Activated naive CD4-positive, alpha-beta T cell treated with anti-CD3 and anti-CD28 coated beads for 36 hours (primary cell): ENCODE results near the gene TMEM144. TPM values are rescaled to one million over a fixed set of nuclear protein-coding genes. Genes with fewer than 3 reads are reported as not detected.
A peak's percentile ranks its signal among the peaks of the same experiment; 100 is the strongest.

Experiments
- CTCF ChIA-PET: fragments of 350-600 bp; sonication (Branson Sonifier 250); formaldehyde crosslinking; loops from one replicate; lab custom pipeline; 2021; ENCODE audit warnings: antibody characterized with exemption; lab: Charles Lee
- DNase-seq: peaks from one replicate; pipeline ENCODE4 v3.0.0-alpha.2; 2020
- H3K27ac Mint-ChIP-seq: one replicate; pipeline ENCODE4 v1.8.0; 2021; ENCODE audit warnings: mild to moderate bottlenecking, mixed read lengths
- H3K27me3 Mint-ChIP-seq: one replicate; pipeline ENCODE4 v1.8.0; 2021; ENCODE audit warnings: low read depth, mixed read lengths
- H3K36me3 Mint-ChIP-seq: one replicate; pipeline ENCODE4 v1.8.0; 2021; ENCODE audit warnings: low read depth, mixed read lengths
- H3K4me1 Mint-ChIP-seq: one replicate; pipeline ENCODE4 v1.8.0; 2021; ENCODE audit warnings: low read depth, mixed read lengths
- H3K4me3 Mint-ChIP-seq: one replicate; pipeline ENCODE4 v1.8.0; 2021; ENCODE audit warnings: mild to moderate bottlenecking, moderate library complexity, mixed read lengths
- H3K9me3 Mint-ChIP-seq: one replicate; pipeline ENCODE4 v1.8.0; 2021; ENCODE audit warnings: mixed read lengths
- intact Hi-C: fragments of 100-400 bp; cut with micrococcal nuclease; formaldehyde crosslinking; loops from one replicate; pipeline ENCODE4 v1.15.1; 2023
- total RNA-seq, 2 experiments: library from RNA; stranded (reverse); gene quantifications; one replicate each; pipeline ENCODE4 v1.2.3, GENCODE V29; 2021

Gene TMEM144
- total RNA-seq, 2 experiments from 2014 or later = 0.31 TPM; not detected in 1

- no peaks in the 10 kb centered on the region for H3K9me3 Mint-ChIP-seq
- intact Hi-C loops = no loop called here
- peaks cover 10% of the 10 kb centered on the region for H3K27me3 Mint-ChIP-seq
- CTCF ChIA-PET = interaction anchor here (0.6 to 1.9 kb wide), 4 partner anchors 10 to 60 kb away, joined by 3 to 5 read pairs (median 4); no protein-coding TSS in a partner anchor
- H3K4me3 Mint-ChIP-seq = no peak overlapping the region
- no peak overlapping the region for H3K27ac Mint-ChIP-seq
- H3K36me3 Mint-ChIP-seq = no peaks in the 10 kb centered on the region
- no peak for DNase-seq
- H3K4me1 Mint-ChIP-seq = no peaks in the 10 kb centered on the region
These were observed 15.0 kb upstream of the TMEM144 start for GRCh38 chr4:158195297-158195696.

DNA sequence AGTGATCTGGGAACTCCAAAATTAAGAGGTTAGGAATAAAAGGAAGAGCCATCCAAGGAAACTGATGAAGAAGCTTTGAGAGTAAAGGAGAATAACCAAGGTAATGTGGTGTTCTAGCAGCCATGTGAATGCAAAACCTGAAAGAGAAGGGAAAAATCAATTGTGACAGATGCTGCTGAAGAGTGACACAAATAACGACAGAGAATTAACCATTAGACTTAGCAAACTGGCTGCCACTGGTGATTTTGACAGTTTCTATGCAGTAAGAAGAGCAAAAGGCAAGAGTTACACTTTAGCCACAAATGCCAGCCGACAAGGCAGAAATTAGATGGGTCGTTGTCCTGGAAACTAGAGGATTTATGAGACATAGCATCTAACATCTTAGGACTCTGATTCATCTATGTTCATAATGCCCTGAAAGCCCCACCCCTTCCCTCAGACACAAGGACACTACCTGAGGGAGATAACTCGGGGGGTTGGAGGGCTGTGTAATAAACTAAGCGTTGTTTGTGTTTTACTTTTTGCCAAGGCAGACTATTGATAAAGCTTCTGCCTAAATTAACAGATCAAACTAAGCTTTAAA lies 13.0 kb upstream of the TMEM144 start:
- CTCF ChIA-PET = no interaction called here

DNA sequence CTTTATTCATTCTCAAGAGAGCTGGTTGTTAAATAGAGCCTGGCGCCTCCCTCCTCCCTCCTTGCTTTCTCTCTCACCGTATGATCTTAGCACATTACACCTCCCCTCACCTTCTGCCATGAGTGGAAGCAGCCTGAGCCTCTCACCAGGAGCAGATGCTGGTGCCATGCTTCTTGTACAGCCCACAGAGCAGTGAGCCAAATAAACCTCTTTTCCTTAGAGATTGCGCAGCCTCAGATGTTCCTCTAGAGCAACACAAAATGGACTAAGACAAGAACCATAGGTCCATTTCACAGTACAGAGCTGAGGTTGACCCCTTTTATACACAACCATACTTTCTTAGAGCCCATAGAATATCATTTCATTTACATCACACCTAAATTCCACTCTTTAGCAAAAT lies 10.1 kb upstream of the TMEM144 start:
- DNase-seq = no peak
- H3K27me3 Mint-ChIP-seq = peaks cover 3% of the 10 kb centered on the region
- H3K27ac Mint-ChIP-seq = no peak overlapping the region
- H3K4me1 Mint-ChIP-seq = no peaks in the 10 kb centered on the region
- no peak overlapping the region for H3K4me3 Mint-ChIP-seq
- H3K9me3 Mint-ChIP-seq = no peaks in the 10 kb centered on the region
- CTCF ChIA-PET = interaction anchor here (0.6 kb wide), 1 partner anchor 1724 kb away, joined by 3 read pairs; no protein-coding TSS in a partner anchor
- intact Hi-C loops = no loop called here
- no peaks in the 10 kb centered on the region for H3K36me3 Mint-ChIP-seq

More for the DNA sequence above, 13.0 kb upstream of the TMEM144 start:
- Mint-ChIP-seq H3K36me3 (no peaks in the 10 kb centered on the region), H3K27ac (no peak overlapping the region), H3K4me1 (no peaks in the 10 kb centered on the region), H3K27me3 (peaks cover 10% of the 10 kb centered on the region), H3K4me3 (no peak overlapping the region), H3K9me3 (no peaks in the 10 kb centered on the region)
- no peak for DNase-seq
- intact Hi-C loops = no loop called here

- intact Hi-C loops = no loop called here
- Mint-ChIP-seq H3K9me3 (no peaks in the 10 kb centered on the region), H3K4me1 (no peaks in the 10 kb centered on the region), H3K27ac (no peak overlapping the region), H3K4me3 (no peak overlapping the region), H3K27me3 (no peaks in the 10 kb centered on the region), H3K36me3 (no peaks in the 10 kb centered on the region)
- CTCF ChIA-PET = no interaction called here
- DNase-seq = no peak
These were observed 9.0 kb upstream of the TMEM144 start for GRCh38 chr4:158201322-158201721.

DNA sequence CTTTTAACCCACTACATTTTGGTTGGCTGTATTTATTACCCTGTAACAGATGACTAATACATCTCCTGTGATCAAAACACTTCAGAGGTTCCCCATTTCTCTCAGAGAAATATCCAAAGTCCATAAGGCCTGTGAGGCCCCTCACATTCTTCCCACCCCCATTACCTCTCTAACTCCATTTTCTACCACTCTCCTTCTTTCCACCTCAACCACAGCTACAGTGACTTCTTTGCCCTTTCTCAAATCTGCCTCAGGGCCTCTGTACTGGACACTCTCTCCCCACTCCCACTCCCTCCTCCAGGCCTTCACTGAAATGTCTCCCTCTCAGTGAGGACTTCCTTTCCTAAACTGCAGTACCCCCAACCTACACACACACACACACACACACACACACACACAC lies 8.4 kb upstream of the TMEM144 start:
- Mint-ChIP-seq H3K27me3 (no peaks in the 10 kb centered on the region), H3K27ac (no peak overlapping the region), H3K4me1 (no peaks in the 10 kb centered on the region), H3K9me3 (no peaks in the 10 kb centered on the region), H3K36me3 (no peaks in the 10 kb centered on the region), H3K4me3 (no peak overlapping the region)
- no peak for DNase-seq
- CTCF ChIA-PET = no interaction called here
- intact Hi-C loops = no loop called here

DNA sequence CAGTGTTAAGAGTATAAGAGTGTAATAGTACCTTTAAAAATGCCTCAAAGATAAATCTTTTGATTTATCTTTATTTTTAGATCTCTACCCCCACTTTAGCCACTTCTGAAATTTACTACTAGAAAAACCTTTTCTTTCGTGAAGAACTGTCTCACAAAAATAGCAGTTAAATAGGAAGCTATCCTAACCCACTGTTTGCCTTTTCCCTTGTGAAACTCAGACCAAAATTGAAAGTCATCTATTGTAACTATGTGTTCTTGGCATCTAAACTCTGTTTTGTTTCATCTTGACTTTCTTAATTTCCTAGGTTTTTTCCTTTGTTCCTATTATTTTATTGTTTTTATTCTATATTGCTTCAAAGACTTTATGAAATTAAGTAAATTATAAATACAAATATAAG lies 7.8 kb upstream of the TMEM144 start:
- H3K4me3 Mint-ChIP-seq = no peak overlapping the region
- no peaks in the 10 kb centered on the region for H3K4me1 Mint-ChIP-seq

GRCh38 chr4:158203436-158203835 lies 6.8 kb upstream of the TMEM144 start:
- intact Hi-C loops = no loop called here
- CTCF ChIA-PET = no interaction called here
- H3K27me3 Mint-ChIP-seq = peaks cover 8% of the 10 kb centered on the region
- no peaks in the 10 kb centered on the region for H3K36me3 Mint-ChIP-seq
- no peaks in the 10 kb centered on the region for H3K9me3 Mint-ChIP-seq
- no peak overlapping the region for H3K4me3 Mint-ChIP-seq
- H3K4me1 Mint-ChIP-seq = peaks cover 2% of the 10 kb centered on the region
- DNase-seq = no peak
- no peak overlapping the region for H3K27ac Mint-ChIP-seq

More for the DNA sequence above, 7.8 kb upstream of the TMEM144 start:
- Mint-ChIP-seq H3K9me3 (no peaks in the 10 kb centered on the region), H3K36me3 (no peaks in the 10 kb centered on the region), H3K27me3 (peaks cover 1% of the 10 kb centered on the region), H3K27ac (no peak overlapping the region)
- CTCF ChIA-PET = interaction anchor here (0.6 kb wide), 2 partner anchors 186 to 223 kb away, joined by 3 to 4 read pairs; no protein-coding TSS in a partner anchor
- intact Hi-C loops = no loop called here
- DNase-seq = no peak

- no peak for DNase-seq
- H3K36me3 Mint-ChIP-seq = no peaks in the 10 kb centered on the region
- peaks cover 3% of the 10 kb centered on the region for H3K4me1 Mint-ChIP-seq
- no peak overlapping the region for H3K4me3 Mint-ChIP-seq
- intact Hi-C loops = no loop called here
- CTCF ChIA-PET = no interaction called here
- no peaks in the 10 kb centered on the region for H3K9me3 Mint-ChIP-seq
- peaks cover 8% of the 10 kb centered on the region for H3K27me3 Mint-ChIP-seq
- no peak overlapping the region for H3K27ac Mint-ChIP-seq
These were observed 6.4 kb upstream of the TMEM144 start for GRCh38 chr4:158203929-158204328.

DNA sequence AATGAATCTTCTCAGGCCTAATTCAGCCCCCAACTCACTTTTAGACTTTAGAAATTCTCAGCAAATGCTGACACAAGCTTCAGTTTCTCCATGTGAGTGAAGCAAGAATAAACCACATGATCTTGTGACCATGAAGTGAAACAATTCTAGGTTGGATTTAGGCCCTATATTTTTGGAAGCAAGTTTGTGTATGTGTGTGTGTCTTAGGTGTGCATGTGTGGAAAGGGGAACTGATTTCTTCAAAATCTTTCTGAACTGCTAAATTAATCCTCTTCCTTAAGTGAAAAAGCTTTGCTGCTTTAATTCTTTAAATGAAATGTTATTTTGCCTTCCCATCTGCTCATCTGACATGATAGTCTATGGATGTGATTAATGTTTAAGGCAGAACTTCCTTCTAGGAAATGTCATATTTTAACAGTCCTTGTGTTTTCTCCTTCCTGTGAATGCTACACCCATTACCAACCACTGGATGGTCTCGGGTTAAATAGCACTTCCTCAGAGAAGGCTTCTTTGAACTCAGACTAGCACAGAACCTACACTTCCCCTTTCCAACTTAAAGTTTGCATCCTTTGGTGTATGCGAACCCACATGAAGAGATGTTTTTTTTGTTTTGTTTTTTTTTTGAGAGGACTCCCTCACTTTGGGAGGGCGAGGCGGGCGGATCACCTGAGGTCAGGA lies 1.2 kb upstream of the TMEM144 start:
- CTCF ChIA-PET = no interaction called here
- H3K36me3 Mint-ChIP-seq = no peaks in the 10 kb centered on the region
- peaks cover 21% of the 10 kb centered on the region for H3K4me1 Mint-ChIP-seq
- H3K9me3 Mint-ChIP-seq = no peaks in the 10 kb centered on the region
- no peak overlapping the region for H3K4me3 Mint-ChIP-seq
- intact Hi-C loops = no loop called here
- H3K27ac Mint-ChIP-seq = no peak overlapping the region
- DNase-seq = no peak
- peaks cover 26% of the 10 kb centered on the region for H3K27me3 Mint-ChIP-seq

DNA sequence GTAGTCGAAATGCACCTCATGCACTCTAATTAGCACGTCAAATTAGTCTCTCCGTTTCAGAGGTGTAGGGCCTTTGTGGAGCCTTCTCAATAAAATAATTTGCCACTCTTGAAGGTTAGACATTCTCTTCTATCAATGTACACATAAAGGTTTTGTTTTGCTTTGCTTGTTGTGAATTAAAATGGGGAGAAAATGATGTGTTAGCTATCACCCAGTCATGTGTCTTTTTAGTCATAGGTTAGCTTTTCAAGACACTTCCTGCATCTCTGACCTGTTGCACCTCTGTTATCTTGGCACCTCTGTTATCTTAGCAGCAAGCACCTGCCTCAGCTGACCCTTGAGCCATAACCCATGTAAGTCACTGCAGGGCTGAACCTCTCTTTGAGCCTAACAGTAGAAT lies 936 bp downstream of the TMEM144 start:
- Mint-ChIP-seq H3K27ac (no peak overlapping the region), H3K4me1 (peaks cover 21% of the 10 kb centered on the region), H3K27me3 (peaks cover 26% of the 10 kb centered on the region), H3K9me3 (no peaks in the 10 kb centered on the region), H3K4me3 (peak overlapping the region; percentile 14), H3K36me3 (no peaks in the 10 kb centered on the region)
- intact Hi-C loops = loop anchor here (5.0 kb wide), 1 partner anchor 461 kb away; the partner anchor contains the start of genes C4orf46 and ETFDH
- no peak for DNase-seq
- CTCF ChIA-PET = interaction anchor here (1.0 kb wide), 1 partner anchor 16 kb away, joined by 3 read pairs; no protein-coding TSS in a partner anchor

GRCh38 chr4:158213466-158213865 lies 3.2 kb downstream of the TMEM144 start:
- Mint-ChIP-seq H3K27me3 (peaks cover 21% of the 10 kb centered on the region), H3K4me3 (no peak overlapping the region), H3K36me3 (no peaks in the 10 kb centered on the region), H3K4me1 (peaks cover 19% of the 10 kb centered on the region), H3K9me3 (no peaks in the 10 kb centered on the region), H3K27ac (no peak overlapping the region)
- CTCF ChIA-PET = no interaction called here
- intact Hi-C loops = loop anchor here (5.0 kb wide), 1 partner anchor 459 kb away; the partner anchor contains the start of genes C4orf46 and ETFDH
- DNase-seq = no peak

GRCh38 chr4:158214856-158215255 lies 4.6 kb downstream of the TMEM144 start:
- no peaks in the 10 kb centered on the region for H3K9me3 Mint-ChIP-seq
- H3K27me3 Mint-ChIP-seq = peaks cover 15% of the 10 kb centered on the region
- no peak overlapping the region for H3K4me3 Mint-ChIP-seq
- no peak overlapping the region for H3K27ac Mint-ChIP-seq
- CTCF ChIA-PET = no interaction called here
- no peak for DNase-seq
- intact Hi-C loops = loop anchor here (5.0 kb wide), 1 partner anchor 457 kb away; the partner anchor contains the start of genes C4orf46 and ETFDH
- H3K36me3 Mint-ChIP-seq = no peaks in the 10 kb centered on the region
- peaks cover 11% of the 10 kb centered on the region for H3K4me1 Mint-ChIP-seq

- Mint-ChIP-seq H3K9me3 (no peaks in the 10 kb centered on the region), H3K4me1 (no peaks in the 10 kb centered on the region), H3K36me3 (no peaks in the 10 kb centered on the region), H3K27me3 (peaks cover 4% of the 10 kb centered on the region), H3K4me3 (no peak overlapping the region), H3K27ac (no peak overlapping the region)
- intact Hi-C loops = no loop called here
- CTCF ChIA-PET = no interaction called here
- DNase-seq = no peak
These were observed 7.5 kb downstream of the TMEM144 start for GRCh38 chr4:158217763-158218162.
